Panc1 (cell line): ENCODE data around the gene INPP5A. TPM values are rescaled to one million over a fixed set of nuclear protein-coding genes. Genes with fewer than 3 reads are reported as not detected.

Experiments used
- ATAC-seq: fragments of 200-7000 bp; cut with Tn5 transposase; 2 replicates; pipeline ENCODE4 v1.9.1; 2020; ENCODE audit warnings: mild to moderate bottlenecking, moderate library complexity
- BruUV-seq: library from RNA; stranded (reverse); fragments of 400-500 nt; replicated peaks from 2 replicates; lab custom pipeline; 2021; lab: Mats Ljungman, UMichigan
- CTCF ChIA-PET: fragments of 300-600 bp; sonication (Branson Sonifier 250); formaldehyde crosslinking; loops from one replicate; lab custom pipeline; 2022; ENCODE audit warnings: antibody characterized with exemption; lab: Charles Lee
- POLR2A ChIA-PET: fragments of 300-600 bp; sonication (Branson Sonifier 250); formaldehyde crosslinking; loops from one replicate; lab custom pipeline; 2022; ENCODE audit warnings: antibody characterized with exemption; lab: Charles Lee
- DNase-seq: peaks from one replicate; pipeline ENCODE4 v3.0.0-alpha.2; 2010; ENCODE audit warnings: low read depth, low spot score
- H3K27ac ChIP-seq: 2 replicates; pipeline ENCODE4 v1.5.1; 2011; ENCODE audit warnings: mild to moderate bottlenecking, low read length, inconsistent platforms
- H3K27me3 ChIP-seq: fragments of 200-500 bp; sonication (Bioruptor generic); 2 replicates; pipeline ENCODE4 v1.6.0; 2014; ENCODE audit warnings: low read length, inconsistent platforms; ENCODE audit not compliant: control insufficient read depth, insufficient read depth
- H3K36me3 ChIP-seq: fragments of 200-500 bp; sonication (Bioruptor generic); 2 replicates; pipeline ENCODE4 v1.5.1; 2014; ENCODE audit warnings: inconsistent platforms, mild to moderate bottlenecking, low read length, moderate library complexity; ENCODE audit not compliant: control insufficient read depth, insufficient read depth
- H3K4me1 ChIP-seq: 2 replicates; pipeline ENCODE4 v1.5.1; 2011; ENCODE audit warnings: inconsistent platforms, mild to moderate bottlenecking, low read length, moderate library complexity; ENCODE audit not compliant: control insufficient read depth, insufficient read depth
- H3K4me3 ChIP-seq, 2 experiments: 2 replicates each; pipeline ENCODE4 v1.5.1; 2011 to 2012; ENCODE audit warnings: low read depth in 2 of 2, low read length in 2 of 2, mild to moderate bottlenecking in 2 of 2, inconsistent platforms in 1 of 2, moderate library complexity in 1 of 2
- H3K9me3 ChIP-seq: fragments of 200-500 bp; sonication (Bioruptor generic); 2 replicates; pipeline ENCODE4 v1.5.1; 2014; ENCODE audit warnings: low read depth, mild to moderate bottlenecking, inconsistent platforms, low read length, moderate library complexity; ENCODE audit not compliant: control insufficient read depth, insufficient read depth
- CTCF ChIP-seq: fragments of 450-650 bp; IDR thresholded peaks from 2 replicates; pipeline ENCODE4 v1.5.1; 2017; ENCODE audit warnings: mild to moderate bottlenecking
- POLR2AphosphoS5 ChIP-seq: IDR thresholded peaks from 2 replicates; pipeline ENCODE4 v1.6.1; 2012; ENCODE audit warnings: mild to moderate bottlenecking, low read depth, low read length, moderate library complexity
- REST ChIP-seq, 2 experiments: IDR thresholded peaks; 2 replicates each; pipeline ENCODE4 v1.6.1; 2011 to 2012; ENCODE audit warnings: low read depth in 2 of 2, control low read depth in 1 of 2, low read length in 1 of 2, mild to moderate bottlenecking in 1 of 2, moderate library complexity in 1 of 2; ENCODE audit not compliant: insufficient read depth in 1 of 2
- SIN3A ChIP-seq: IDR thresholded peaks from 2 replicates; pipeline ENCODE4 v1.6.1; 2012; ENCODE audit warnings: low read depth, mild to moderate bottlenecking, low read length, moderate library complexity, borderline replicate concordance; ENCODE audit not compliant: insufficient read depth
- TCF7L2 ChIP-seq: IDR thresholded peaks from 2 replicates; pipeline ENCODE4 v1.6.1; 2011; ENCODE audit warnings: mild to moderate bottlenecking, low read depth, low read length, inconsistent platforms
- in situ Hi-C: cut with HindIII; loops from 2 replicates; pipeline ENCODE4 v1.10.0; 2016; ENCODE audit warnings: low sequenced_read_pairs, low pct_unique_long_range_greater_than_20kb
- intact Hi-C: fragments of 100-400 bp; cut with micrococcal nuclease; formaldehyde crosslinking; loops from one replicate; pipeline ENCODE4 v1.10.0; 2022; ENCODE audit not compliant: unreplicated experiment
- total RNA-seq: library from RNA; stranded (reverse); gene quantifications from one replicate; pipeline ENCODE4 v1.2.1, GENCODE V29; 2021; ENCODE audit not compliant: unreplicated experiment

INPP5A gene
- total RNA-seq, 1 experiment from 2014 or later, result 60.0 TPM

GRCh38 chr10:132735923-132736391, 198.4 kb downstream of the INPP5A start:
- DNase-seq (no peak), ATAC-seq (no peak)
- CTCF ChIA-PET, result no interaction called here
- no peaks in the 10 kb centered on the region for H3K9me3 ChIP-seq
- intact Hi-C loops, result no loop called here
- no TSS peak for BruUV-seq
- H3K36me3 ChIP-seq, result no peaks in the 10 kb centered on the region
- no peak overlapping the region for H3K27ac ChIP-seq
- no peaks in the 10 kb centered on the region for H3K4me1 ChIP-seq
- H3K27me3 ChIP-seq, result no peaks in the 10 kb centered on the region
- in situ Hi-C loops, result no loop called here
- TF ChIP-seq SIN3A (no peak), TCF7L2 (no peak), CTCF (no peak), POLR2AphosphoS5 (no peak), REST (IDR thresholded peaks at IDR 0.05; ENCODE audit: insufficient read depth in 1 of 2, low read depth in 2 of 2, low read length in 1 of 2) (no peak)
- H3K4me3 ChIP-seq, result no peak overlapping the region
- POLR2A ChIA-PET, result no interaction called here

GRCh38 chr10:132737390-132738048, 199.9 kb downstream of the INPP5A start:
- Histone ChIP-seq H3K27me3 (no peaks in the 10 kb centered on the region), H3K36me3 (no peaks in the 10 kb centered on the region), H3K4me3 (no peak overlapping the region), H3K9me3 (no peaks in the 10 kb centered on the region), H3K27ac (no peak overlapping the region), H3K4me1 (no peaks in the 10 kb centered on the region)
- intact Hi-C loops, result no loop called here
- DNase-seq (no peak), ATAC-seq (no peak)
- in situ Hi-C loops, result no loop called here
- ChIA-PET CTCF (no interaction called here), POLR2A (no interaction called here)
- TF ChIP-seq SIN3A (no peak), POLR2AphosphoS5 (no peak), CTCF (no peak), REST (IDR thresholded peaks at IDR 0.05; ENCODE audit: insufficient read depth in 1 of 2, low read depth in 2 of 2, low read length in 1 of 2) (no peak), TCF7L2 (no peak)
- no TSS peak for BruUV-seq
